ENCODE measurements around the gene NQO2. TPM values are rescaled to one million over a fixed set of nuclear protein-coding genes. Genes with fewer than 3 reads are reported as not detected.
A peak's percentile ranks its signal among the peaks of the same experiment; 100 is the strongest.

The NQO2 gene
- total and polyA plus RNA-seq, 2 donors (not counting 1 experiment from before 2014, with no cell fraction given), result 6.2 to 21.5 TPM

GRCh38 chr6:2967936-2968335 is 31.8 kb upstream of the NQO2 start:
- Histone ChIP-seq H3K27me3 (replicated peaks in 1 of 4; ENCODE audit: control extremely low read depth in 1 of 4, control insufficient read depth in 3 of 4, insufficient read depth in 4 of 4, low read length in 3 of 4) (no peaks in the 10 kb centered on the region), H3K4me2 (replicated peaks; ENCODE audit: low read depth, low read length, poor library complexity, severe bottlenecking) (no peak overlapping the region), H3K9me3 (ENCODE audit: control extremely low read depth in 1 of 3, control insufficient read depth in 2 of 3, insufficient read depth in 1 of 3, low read length in 2 of 3) (no peaks in the 10 kb centered on the region), H3K4me3 (ENCODE audit: control extremely low read depth in 1 of 5, extremely low read depth in 1 of 5, insufficient read depth in 1 of 5, low read depth in 2 of 5, low read length in 4 of 5) (no peak overlapping the region), H3K27ac (ENCODE audit: low read length in 2 of 2) (no peak overlapping the region), H3K9ac (ENCODE audit: low read length) (no peak overlapping the region), H3K4me1 (ENCODE audit: control insufficient read depth in 2 of 2, insufficient read depth in 2 of 2, low read length in 2 of 2) (peaks cover 13 to 17% of the 10 kb centered on the region in 2 donors), H3K36me3 (replicated peaks in 1 of 2; ENCODE audit: control extremely low read depth in 1 of 2, control insufficient read depth in 1 of 2, extremely low read depth in 1 of 2, insufficient read depth in 2 of 2, low read length in 1 of 2) (no peaks in the 10 kb centered on the region), H4K20me1 (ENCODE audit: control insufficient read depth, insufficient read depth, low read length, poor library complexity, severe bottlenecking) (no peaks in the 10 kb centered on the region), H2AFZ (ENCODE audit: insufficient read depth, low read depth, low read length, poor library complexity, severe bottlenecking) (no peak overlapping the region), H3K79me2 (ENCODE audit: control insufficient read depth, insufficient read depth, low read length) (no peaks in the 10 kb centered on the region)
- ChIA-PET POLR2A (no interaction called here), CTCF (interaction anchor here (1.2 kb wide), 1 partner anchor 177 kb away, joined by 3 read pairs; no protein-coding TSS in a partner anchor)
- Mint-ChIP-seq H3K27ac (no peak overlapping the region), H3K27me3 (peaks cover 3% of the 10 kb centered on the region), H3K4me1 (peaks cover 48% of the 10 kb centered on the region), H3K4me3 (no peak overlapping the region), H3K9me3 (ENCODE audit: insufficient read depth) (no peaks in the 10 kb centered on the region)
- ATAC-seq (ENCODE audit: low read depth), result no peak
- DNase-seq, result no peak
- intact Hi-C loops (cut with micrococcal nuclease), result no loop called here
- no peak for TF ChIP-seq EZH2 (IDR thresholded peaks at IDR 0.05; ENCODE audit: borderline replicate concordance, insufficient read depth, low read depth, low read length, poor library complexity, severe bottlenecking)
- WGBS (ENCODE audit: insufficient coverage), result 100% methylated on average over 3 of the region's 7 CpGs

GRCh38 chr6:2968600-2969135 is 31.0 kb upstream of the NQO2 start:
- H3K4me2 ChIP-seq (replicated peaks; ENCODE audit: low read depth, low read length, poor library complexity, severe bottlenecking), result no peak overlapping the region
- peaks cover 13 to 17% of the 10 kb centered on the region in 2 donors for H3K4me1 ChIP-seq (ENCODE audit: control insufficient read depth in 2 of 2, insufficient read depth in 2 of 2, low read length in 2 of 2)
- H3K27ac ChIP-seq (ENCODE audit: low read length in 2 of 2), result no peak overlapping the region
- Mint-ChIP-seq H3K9me3 (ENCODE audit: insufficient read depth) (no peaks in the 10 kb centered on the region), H3K27ac (peak overlapping the region; percentile 11), H3K4me3 (no peak overlapping the region), H3K27me3 (peaks cover 3% of the 10 kb centered on the region), H3K4me1 (peaks cover 45% of the 10 kb centered on the region)
- no peak overlapping the region for H3K9ac ChIP-seq (ENCODE audit: low read length)
- DNase-seq (no peak), ATAC-seq (ENCODE audit: low read depth) (no peak)
- H4K20me1 ChIP-seq (ENCODE audit: control insufficient read depth, insufficient read depth, low read length, poor library complexity, severe bottlenecking), result no peaks in the 10 kb centered on the region
- H3K4me3 ChIP-seq (ENCODE audit: control extremely low read depth in 1 of 5, extremely low read depth in 1 of 5, insufficient read depth in 1 of 5, low read depth in 2 of 5, low read length in 4 of 5), result no peak overlapping the region
- ChIA-PET CTCF (interaction anchor here (1.2 kb wide), 1 partner anchor 177 kb away, joined by 3 read pairs; no protein-coding TSS in a partner anchor), POLR2A (no interaction called here)
- H3K79me2 ChIP-seq (ENCODE audit: control insufficient read depth, insufficient read depth, low read length), result no peaks in the 10 kb centered on the region
- TF ChIP-seq CTCF (IDR thresholded peaks at IDR 0.05), result no peak
- no peak for TF ChIP-seq EZH2 (IDR thresholded peaks at IDR 0.05; ENCODE audit: borderline replicate concordance, insufficient read depth, low read depth, low read length, poor library complexity, severe bottlenecking)
- intact Hi-C loops (cut with micrococcal nuclease), result no loop called here
- no peaks in the 10 kb centered on the region for H3K36me3 ChIP-seq (replicated peaks in 1 of 2; ENCODE audit: control extremely low read depth in 1 of 2, control insufficient read depth in 1 of 2, extremely low read depth in 1 of 2, insufficient read depth in 2 of 2, low read length in 1 of 2)
- no peaks in the 10 kb centered on the region for H3K9me3 ChIP-seq (ENCODE audit: control extremely low read depth in 1 of 3, control insufficient read depth in 2 of 3, insufficient read depth in 1 of 3, low read length in 2 of 3)
- no peak overlapping the region for H2AFZ ChIP-seq (ENCODE audit: insufficient read depth, low read depth, low read length, poor library complexity, severe bottlenecking)
- WGBS (ENCODE audit: insufficient coverage), result 80% methylated on average over 4 of the region's 8 CpGs
- peaks cover 0 to 3% (median 0%) of the 10 kb centered on the region in 4 experiments for H3K27me3 ChIP-seq (replicated peaks in 1 of 4; ENCODE audit: control extremely low read depth in 1 of 4, control insufficient read depth in 3 of 4, insufficient read depth in 4 of 4, low read length in 3 of 4)
